ENCODE results near the gene INCENP. TPM values are rescaled to one million over a fixed set of nuclear protein-coding genes. Genes with fewer than 3 reads are reported as not detected.

Gene INCENP
- total RNA-seq, 1 experiment from 2014 or later: 101 TPM

DNA sequence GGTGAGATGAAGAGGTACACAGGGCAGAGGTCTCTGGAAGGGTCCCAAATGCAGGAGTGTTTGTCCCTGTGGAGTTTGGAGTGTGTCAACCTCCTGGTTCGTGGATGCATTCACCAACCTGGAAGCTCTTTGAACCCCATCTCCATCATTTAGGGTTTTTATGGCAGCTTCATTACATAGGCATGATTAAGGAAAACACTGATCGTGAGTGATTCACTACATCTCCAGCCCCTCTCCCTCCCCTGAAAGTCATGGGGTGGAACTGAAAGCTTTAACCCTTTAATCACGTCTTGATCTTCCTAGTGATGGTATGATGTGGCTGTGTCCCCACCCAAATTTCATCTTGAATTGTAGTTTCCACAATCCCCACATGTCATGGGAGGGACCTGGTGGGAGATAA is 19.8 kb upstream of the INCENP start:
- Histone ChIP-seq H3K4me1 (no peaks in the 10 kb centered on the region), H3K9me3 (peaks cover 5% of the 10 kb centered on the region), H3K27me3 (replicated peaks; ENCODE audit: control insufficient read depth, insufficient read depth, low read length) (no peaks in the 10 kb centered on the region), H3K36me3 (ENCODE audit: control insufficient read depth, insufficient read depth, low read length) (no peaks in the 10 kb centered on the region), H3K4me3 (ENCODE audit: low read depth, low read length) (no peak overlapping the region)
- H3K27me3 Mint-ChIP-seq (ENCODE audit: insufficient read depth, unreplicated experiment): no peaks in the 10 kb centered on the region
- H3K4me1 Mint-ChIP-seq (ENCODE audit: low read depth, unreplicated experiment): no peaks in the 10 kb centered on the region
- no peak overlapping the region for H3K4me3 Mint-ChIP-seq (ENCODE audit: unreplicated experiment)
- H3K27ac Mint-ChIP-seq (ENCODE audit: unreplicated experiment): no peak overlapping the region
- H3K36me3 Mint-ChIP-seq (ENCODE audit: insufficient read depth, unreplicated experiment): no peaks in the 10 kb centered on the region
- no TSS peak for BruUV-seq (replicated peaks)
- ChIA-PET POLR2A (no interaction called here), CTCF (no interaction called here)
- no peak for DNase-seq
- no peaks in the 10 kb centered on the region for H3K9me3 Mint-ChIP-seq (ENCODE audit: unreplicated experiment)
- intact Hi-C loops (cut with micrococcal nuclease; ENCODE audit: unreplicated experiment): no loop called here
- TF ChIP-seq, protein P1, sequence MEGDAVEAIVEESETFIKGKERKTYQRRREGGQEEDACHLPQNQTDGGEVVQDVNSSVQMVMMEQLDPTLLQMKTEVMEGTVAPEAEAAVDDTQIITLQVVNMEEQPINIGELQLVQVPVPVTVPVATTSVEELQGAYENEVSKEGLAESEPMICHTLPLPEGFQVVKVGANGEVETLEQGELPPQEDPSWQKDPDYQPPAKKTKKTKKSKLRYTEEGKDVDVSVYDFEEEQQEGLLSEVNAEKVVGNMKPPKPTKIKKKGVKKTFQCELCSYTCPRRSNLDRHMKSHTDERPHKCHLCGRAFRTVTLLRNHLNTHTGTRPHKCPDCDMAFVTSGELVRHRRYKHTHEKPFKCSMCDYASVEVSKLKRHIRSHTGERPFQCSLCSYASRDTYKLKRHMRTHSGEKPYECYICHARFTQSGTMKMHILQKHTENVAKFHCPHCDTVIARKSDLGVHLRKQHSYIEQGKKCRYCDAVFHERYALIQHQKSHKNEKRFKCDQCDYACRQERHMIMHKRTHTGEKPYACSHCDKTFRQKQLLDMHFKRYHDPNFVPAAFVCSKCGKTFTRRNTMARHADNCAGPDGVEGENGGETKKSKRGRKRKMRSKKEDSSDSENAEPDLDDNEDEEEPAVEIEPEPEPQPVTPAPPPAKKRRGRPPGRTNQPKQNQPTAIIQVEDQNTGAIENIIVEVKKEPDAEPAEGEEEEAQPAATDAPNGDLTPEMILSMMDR (IDR thresholded peaks at IDR 0.05; ENCODE audit: insufficient read depth in 1 of 2, low read depth in 1 of 2, low read length in 1 of 2, severe bottlenecking in 1 of 2, unreplicated experiment in 1 of 2): no peak

DNA sequence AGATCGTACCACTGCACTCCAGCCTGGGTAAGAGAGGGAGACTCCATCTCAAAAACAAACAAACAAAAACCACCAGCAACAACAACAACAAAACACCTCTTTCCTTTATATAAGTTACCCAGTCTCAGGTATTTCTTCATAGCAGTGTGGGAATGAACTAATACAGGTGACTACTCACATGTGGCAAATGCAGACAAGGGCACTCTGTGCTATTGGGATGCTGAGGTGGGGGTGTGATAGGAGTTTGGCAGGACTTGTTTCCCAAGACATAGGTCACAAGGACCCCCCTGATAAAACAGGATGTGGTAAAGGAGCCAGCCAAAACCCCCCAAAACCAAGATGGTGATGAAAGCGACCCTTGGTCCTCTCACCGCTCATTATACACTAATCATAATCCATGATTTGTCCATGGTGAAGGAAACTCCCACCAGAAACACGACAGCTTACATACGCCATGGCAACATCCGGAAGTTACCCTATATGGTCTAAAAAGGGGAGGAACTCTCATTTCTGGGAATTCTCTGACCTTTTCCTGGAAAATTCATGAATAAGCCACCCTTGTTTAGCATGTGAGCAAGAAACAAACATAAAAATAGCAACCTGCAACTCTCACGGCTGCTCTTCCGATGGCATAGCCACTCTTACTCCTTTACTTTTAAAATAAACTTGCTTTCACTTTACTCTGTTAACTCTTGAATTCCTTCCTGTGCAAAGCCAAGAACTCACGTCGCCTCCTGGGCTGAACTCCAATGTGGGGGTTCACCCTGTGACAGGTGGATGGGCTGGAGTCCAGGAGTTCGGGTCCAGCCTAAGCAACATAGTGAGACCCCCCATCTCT is 18.8 kb upstream of the INCENP start:
- Histone ChIP-seq H3K27me3 (replicated peaks; ENCODE audit: control insufficient read depth, insufficient read depth, low read length) (no peaks in the 10 kb centered on the region), H3K9me3 (peaks cover 5% of the 10 kb centered on the region), H3K4me3 (ENCODE audit: low read depth, low read length) (no peak overlapping the region), H3K36me3 (ENCODE audit: control insufficient read depth, insufficient read depth, low read length) (no peaks in the 10 kb centered on the region), H3K4me1 (peaks cover 3% of the 10 kb centered on the region; the same call in 1 of the 2 replicates)
- intact Hi-C loops (cut with micrococcal nuclease; ENCODE audit: unreplicated experiment): no loop called here
- DNase-seq: no peak
- Mint-ChIP-seq H3K9me3 (ENCODE audit: unreplicated experiment) (no peaks in the 10 kb centered on the region), H3K36me3 (ENCODE audit: insufficient read depth, unreplicated experiment) (no peaks in the 10 kb centered on the region), H3K27ac (ENCODE audit: unreplicated experiment) (no peak overlapping the region), H3K4me3 (ENCODE audit: unreplicated experiment) (no peak overlapping the region), H3K27me3 (ENCODE audit: insufficient read depth, unreplicated experiment) (no peaks in the 10 kb centered on the region), H3K4me1 (ENCODE audit: low read depth, unreplicated experiment) (no peaks in the 10 kb centered on the region)
- CTCF ChIA-PET: no interaction called here
- POLR2A ChIA-PET: no interaction called here
- TF ChIP-seq, protein P1 (IDR thresholded peaks at IDR 0.05; ENCODE audit: insufficient read depth in 1 of 2, low read depth in 1 of 2, low read length in 1 of 2, severe bottlenecking in 1 of 2, unreplicated experiment in 1 of 2): no peak
- BruUV-seq (replicated peaks): no TSS peak

DNA sequence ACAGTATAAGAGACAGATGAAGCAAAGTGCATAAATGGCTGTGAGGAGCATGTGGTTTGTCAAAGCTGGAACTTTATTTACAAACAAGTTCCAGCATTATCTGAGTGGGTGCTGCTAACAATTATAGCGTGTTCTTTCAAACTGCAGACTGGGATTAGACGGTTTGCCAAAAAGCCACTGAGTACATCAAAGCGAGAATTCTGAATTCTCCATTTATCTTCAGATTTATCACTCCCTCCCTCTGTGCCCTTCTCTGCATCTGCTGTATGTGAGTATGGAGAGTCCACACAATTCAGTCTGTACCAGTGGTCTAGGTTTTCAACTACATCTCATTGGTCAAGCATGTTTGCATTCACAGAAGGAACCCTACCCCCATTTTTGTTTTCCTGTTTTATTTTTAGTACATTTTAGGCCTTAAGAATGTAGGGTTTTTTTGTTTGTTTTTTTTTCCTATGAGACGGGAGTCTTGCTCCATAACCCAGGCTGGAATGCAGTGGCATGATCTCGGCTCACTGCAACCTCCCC is 18.1 kb upstream of the INCENP start:
- Histone ChIP-seq H3K4me1 (peaks cover 3% of the 10 kb centered on the region; the same call in 1 of the 2 replicates), H3K9me3 (peaks cover 5% of the 10 kb centered on the region), H3K4me3 (ENCODE audit: low read depth, low read length) (no peak overlapping the region), H3K27me3 (replicated peaks; ENCODE audit: control insufficient read depth, insufficient read depth, low read length) (no peaks in the 10 kb centered on the region), H3K36me3 (ENCODE audit: control insufficient read depth, insufficient read depth, low read length) (no peaks in the 10 kb centered on the region)
- no peak overlapping the region for H3K4me3 Mint-ChIP-seq (ENCODE audit: unreplicated experiment)
- no peaks in the 10 kb centered on the region for H3K9me3 Mint-ChIP-seq (ENCODE audit: unreplicated experiment)
- H3K4me1 Mint-ChIP-seq (ENCODE audit: low read depth, unreplicated experiment): no peaks in the 10 kb centered on the region
- H3K27ac Mint-ChIP-seq (ENCODE audit: unreplicated experiment): no peak overlapping the region
- no peaks in the 10 kb centered on the region for H3K27me3 Mint-ChIP-seq (ENCODE audit: insufficient read depth, unreplicated experiment)
- BruUV-seq (replicated peaks): no TSS peak
- intact Hi-C loops (cut with micrococcal nuclease; ENCODE audit: unreplicated experiment): no loop called here
- no peak for DNase-seq
- no peaks in the 10 kb centered on the region for H3K36me3 Mint-ChIP-seq (ENCODE audit: insufficient read depth, unreplicated experiment)
- POLR2A ChIA-PET: interaction anchor here (0.8 kb wide), 1 partner anchor 19 kb away, joined by 6 read pairs; no protein-coding TSS in a partner anchor
- CTCF ChIA-PET: interaction anchor here (0.5 to 4.4 kb wide), 2 partner anchors 157 to 207 kb away, joined by 3 to 40 read pairs; no protein-coding TSS in a partner anchor
- TF ChIP-seq, protein P1 (IDR thresholded peaks at IDR 0.05; ENCODE audit: insufficient read depth in 1 of 2, low read depth in 1 of 2, low read length in 1 of 2, severe bottlenecking in 1 of 2, unreplicated experiment in 1 of 2): no peak

Data from Caco-2 (cell line).